HCT116 (cell line): Measurements from ENCODE around the gene TAGLN3. TPM values are rescaled to one million over a fixed set of nuclear protein-coding genes. Genes with fewer than 3 reads are reported as not detected.

ENCODE experiments used
- ATAC-seq: fragments of 200-7000 bp; cut with Tn5 transposase; 2 replicates; pipeline ENCODE4 v1.9.1; 2020; ENCODE audit warnings: mild to moderate bottlenecking, moderate library complexity
- BruUV-seq: library from RNA; stranded (reverse); fragments of 400-500 nt; replicated peaks from 2 replicates; lab custom pipeline; 2021; lab: Mats Ljungman, UMichigan
- CTCF ChIA-PET: fragments of 300-600 bp; sonication (Branson Sonifier 250); formaldehyde crosslinking; loops from one replicate; lab custom pipeline; 2021; ENCODE audit warnings: antibody characterized with exemption; lab: Charles Lee
- POLR2A ChIA-PET: fragments of 300-600, 350-600 bp; sonication (Branson Sonifier 250); formaldehyde crosslinking; loops from one replicate; lab custom pipeline; 2021; ENCODE audit warnings: antibody characterized with exemption; lab: Charles Lee
- RAD21 ChIA-PET, 2 experiments: fragments of 300-600 bp; sonication (Branson Sonifier 250); formaldehyde crosslinking; loops; one replicate each; lab custom pipeline; 2023; ENCODE audit warnings: low total read pairs in 2 of 2; ENCODE audit not compliant: uncharacterized antibody in 2 of 2, unreplicated experiment in 2 of 2, low non-redundant PET in 1 of 2; lab: Charles Lee
- DNase-seq: peaks from one replicate; pipeline ENCODE4 v3.0.0-alpha.2; 2010; ENCODE audit warnings: low read depth, low spot score
- H2AFZ ChIP-seq: fragments of 200-600 bp; shearing (Covaris generic), sonication (generic); 2 replicates; pipeline ENCODE4 v1.6.1; 2017; ENCODE audit warnings: low read depth, mixed run types, mixed read lengths, antibody characterized with exemption, low read length; ENCODE audit not compliant: poor library complexity, severe bottlenecking
- H3K27ac ChIP-seq: 2 replicates; pipeline ENCODE4 v1.5.1; 2012; ENCODE audit warnings: low read depth, low read length
- H3K27me3 ChIP-seq: fragments of 200-600 bp; sonication (generic); 2 replicates; pipeline ENCODE4 v1.6.1; 2016; ENCODE audit warnings: mixed run types, low read length, mixed read lengths; ENCODE audit not compliant: insufficient read depth
- H3K36me3 ChIP-seq, 2 experiments: fragments of 200-500 bp in 1 of 2; fragments of 200-600 bp in 1 of 2; sonication (Bioruptor generic) in 1 of 2; sonication (generic) in 1 of 2; 2 replicates each; pipeline versions ENCODE4 v1.5.1 to v1.6.1; 2014 to 2016; ENCODE audit warnings: low read length in 2 of 2, inconsistent platforms in 1 of 2, mixed read lengths in 1 of 2, mixed run types in 1 of 2; ENCODE audit not compliant: insufficient read depth in 2 of 2, control insufficient read depth in 1 of 2
- H3K4me1 ChIP-seq, 2 experiments: fragments of 200-600 bp in 1 of 2; sonication (generic) in 1 of 2; 2 replicates each; pipeline versions ENCODE4 v1.5.1 to v1.6.1; 2012 to 2017; ENCODE audit warnings: low read length in 2 of 2, inconsistent platforms in 1 of 2, mild to moderate bottlenecking in 1 of 2, mixed read lengths in 1 of 2, mixed run types in 1 of 2, moderate library complexity in 1 of 2; ENCODE audit not compliant: insufficient read depth in 2 of 2, control insufficient read depth in 1 of 2
- H3K4me2 ChIP-seq: fragments of 200-600 bp; sonication (generic); 2 replicates; pipeline ENCODE4 v1.6.1; 2017; ENCODE audit warnings: mixed run types, low read length, mixed read lengths
- H3K4me3 ChIP-seq, 2 experiments: fragments of 200-600 bp in 1 of 2; sonication (generic) in 1 of 2; replicated peaks in 1 of 2; 2 replicates each; pipeline ENCODE4 v1.5.1; 2011 to 2016; ENCODE audit warnings: low read length in 2 of 2, control low read depth in 1 of 2, low read depth in 1 of 2, mild to moderate bottlenecking in 1 of 2, mixed read lengths in 1 of 2, mixed run types in 1 of 2
- H3K79me2 ChIP-seq: fragments of 200-600 bp; sonication (generic); 2 replicates; pipeline ENCODE4 v1.6.1; 2017; ENCODE audit warnings: mild to moderate bottlenecking, mixed run types, low read length, moderate library complexity, mixed read lengths; ENCODE audit not compliant: insufficient read depth
- H3K9ac ChIP-seq: fragments of 200-600 bp; sonication (generic); 2 replicates; pipeline ENCODE4 v1.6.1; 2016; ENCODE audit warnings: low read length, mixed read lengths
- H3K9me2 ChIP-seq: fragments of 200-600 bp; sonication (generic), shearing (Covaris generic); 2 replicates; pipeline ENCODE4 v1.6.1; 2017; ENCODE audit warnings: mixed run types, mild to moderate bottlenecking, moderate library complexity; ENCODE audit not compliant: insufficient read depth
- H3K9me3 ChIP-seq, 2 experiments: fragments of 200-500 bp in 1 of 2; fragments of 200-600 bp in 1 of 2; sonication (Bioruptor generic) in 1 of 2; sonication (generic) in 1 of 2; 2 replicates each; pipeline ENCODE4 v1.6.1; 2014 to 2017; ENCODE audit warnings: low read length in 2 of 2, mixed read lengths in 2 of 2, inconsistent platforms in 1 of 2, low read depth in 1 of 2, mild to moderate bottlenecking in 1 of 2, mixed run types in 1 of 2, moderate library complexity in 1 of 2; ENCODE audit not compliant: control insufficient read depth in 1 of 2, insufficient read depth in 1 of 2
- H4K20me1 ChIP-seq: fragments of 200-600 bp; sonication (generic), shearing (Covaris generic); 2 replicates; pipeline ENCODE4 v1.6.1; 2017; ENCODE audit warnings: mixed run types, mild to moderate bottlenecking, moderate library complexity; ENCODE audit not compliant: insufficient read depth
- EZH2 ChIP-seq: fragments of 200-600 bp; sonication (generic); IDR thresholded peaks from 2 replicates; pipeline ENCODE4 v1.6.1; 2017; ENCODE audit warnings: antibody characterized with exemption, mixed run types
- FOSL1 ChIP-seq: IDR thresholded peaks from 2 replicates; pipeline ENCODE4 v1.6.1; 2012; ENCODE audit warnings: low read depth
- TCF7L2 ChIP-seq: IDR thresholded peaks from 2 replicates; pipeline ENCODE4 v1.7.0; 2011; ENCODE audit warnings: borderline replicate concordance, inconsistent platforms; ENCODE audit not compliant: insufficient read depth, insufficient read length; ENCODE audit errors: extremely low read depth
- ZFX ChIP-seq: fragments of 450-650 bp; IDR thresholded peaks from 2 replicates; pipeline ENCODE4 v1.6.1; 2017
- intact Hi-C: fragments of 100-400 bp; cut with micrococcal nuclease; formaldehyde crosslinking; loops from 2 replicates; pipeline ENCODE4 v1.10.0; 2022
- total RNA-seq: library from RNA; stranded (reverse); gene quantifications from one replicate; pipeline ENCODE4 v1.2.1, GENCODE V29; 2021; ENCODE audit not compliant: unreplicated experiment
- TF ChIP-seq, protein P1 (sequence below): IDR thresholded peaks from 2 replicates; pipeline ENCODE4 v1.6.1; 2012; ENCODE audit warnings: low read depth

TAGLN3 gene
- total RNA-seq, 1 experiment from 2014 or later: 0.64 TPM

DNA sequence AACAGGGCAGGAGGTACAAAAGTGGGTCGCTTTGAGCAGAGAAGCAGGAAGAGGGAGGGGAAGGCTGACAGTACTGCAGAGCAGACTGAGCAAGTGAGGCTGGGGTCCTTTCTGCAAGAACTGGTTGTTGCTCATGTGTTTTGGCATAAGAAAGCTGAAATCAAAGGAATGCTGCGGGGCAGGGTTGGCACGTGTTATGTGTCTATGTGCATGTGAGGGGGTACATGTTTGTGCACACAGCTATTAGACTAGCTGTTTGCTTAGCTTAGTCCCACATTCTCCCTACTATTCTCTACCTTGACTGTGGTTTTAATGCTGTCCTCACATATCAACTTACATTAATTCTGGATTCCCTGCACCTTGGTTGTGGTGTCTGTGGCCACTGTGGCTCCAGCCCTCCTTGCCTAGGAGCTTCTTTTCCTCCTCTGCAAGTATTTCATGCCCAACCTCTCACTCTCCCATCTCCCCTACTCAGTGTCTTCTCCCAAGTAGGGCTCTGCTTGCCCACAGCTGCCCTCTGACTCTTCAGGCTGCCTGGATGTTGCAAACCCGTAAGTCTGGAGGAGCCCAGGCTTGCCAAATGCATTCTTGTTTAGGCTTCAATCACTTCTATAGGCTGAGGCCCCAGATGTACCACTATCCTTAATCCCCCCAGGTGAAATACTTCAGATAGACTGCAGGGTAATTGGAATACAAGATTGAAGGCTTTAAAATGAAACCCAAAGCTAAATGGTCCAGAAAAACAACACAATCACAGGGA lies 4.8 kb downstream of the TAGLN3 start:
- intact Hi-C loops: no loop called here
- ChIA-PET CTCF (interaction anchor here (1.0 to 3.9 kb wide), 5 partner anchors 10 to 109 kb away, joined by 3 to 46 read pairs (median 4); partner anchors contain the start of gene ABHD10), RAD21 (interaction anchor here (0.6 to 1.2 kb wide), 3 partner anchors 14 to 36 kb away, joined by 3 to 8 read pairs (median 4); no protein-coding TSS in a partner anchor), POLR2A (interaction anchor here (0.7 to 3.9 kb wide), 4 partner anchors 8 to 26 kb away, joined by 3 to 19 read pairs (median 5); partner anchors contain the start of gene ABHD10)
- Histone ChIP-seq H3K27me3 (no peaks in the 10 kb centered on the region), H3K36me3 (no peaks in the 10 kb centered on the region), H3K4me1 (peaks cover 2 to 41% of the 10 kb centered on the region in 2 experiments; a peak in 3 of 4 replicates), H4K20me1 (no peaks in the 10 kb centered on the region), H3K9me3 (no peaks in the 10 kb centered on the region), H3K9me2 (no peaks in the 10 kb centered on the region), H3K9ac (no peak overlapping the region), H3K79me2 (no peaks in the 10 kb centered on the region), H2AFZ (no peak overlapping the region), H3K27ac (no peak overlapping the region), H3K4me2 (peak overlapping the region; percentile 61), H3K4me3 (no peak overlapping the region)
- TF ChIP-seq EZH2 (no peak), TCF7L2 (no peak), ZFX (no peak)
- DNase-seq (no peak), ATAC-seq (no peak)
- BruUV-seq: no TSS peak

DNA sequence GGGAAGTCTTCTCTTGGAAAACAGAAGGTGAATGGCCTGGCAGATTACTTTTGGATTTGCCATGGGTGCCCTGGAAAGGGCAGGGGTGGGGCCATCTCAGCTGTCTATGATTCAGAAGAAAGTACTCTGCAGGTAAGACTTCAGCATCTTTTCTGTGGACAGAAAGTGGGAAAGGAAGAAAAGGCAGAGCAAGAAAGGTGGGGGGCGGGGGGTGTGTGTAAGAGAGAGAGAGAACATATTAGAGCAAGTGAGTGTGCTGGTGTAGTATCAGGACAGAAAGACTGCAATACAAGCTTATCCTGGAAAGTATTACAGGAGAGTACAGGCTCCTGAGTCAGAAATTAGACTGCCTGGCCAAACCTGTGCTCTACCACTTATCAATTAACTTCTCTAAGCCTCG lies 5.5 kb downstream of the TAGLN3 start:
- H3K36me3 ChIP-seq: no peaks in the 10 kb centered on the region
- H3K9me2 ChIP-seq: no peaks in the 10 kb centered on the region
- peak overlapping the region; percentile 29 for H3K4me2 ChIP-seq
- intact Hi-C loops: no loop called here
- peaks cover 2 to 41% of the 10 kb centered on the region in 2 experiments; a peak in 3 of 4 replicates for H3K4me1 ChIP-seq
- no peaks in the 10 kb centered on the region for H3K79me2 ChIP-seq
- ATAC-seq: 0 out of 2 replicates have a peak, but pooled peaks have one; percentile 37
- H3K27ac ChIP-seq: no peak overlapping the region
- ChIA-PET POLR2A (interaction anchor here (1.2 to 3.9 kb wide), 3 partner anchors 9 to 26 kb away, joined by 4 to 19 read pairs (median 6); partner anchors contain the start of gene ABHD10), RAD21 (interaction anchor here in 1 of 2 experiments (0.7 to 1.2 kb wide), 2 partner anchors 15 to 17 kb away, joined by 3 to 4 read pairs; no protein-coding TSS in a partner anchor), CTCF (interaction anchor here (1.0 to 3.9 kb wide), 5 partner anchors 9 to 109 kb away, joined by 3 to 46 read pairs (median 4); partner anchors contain the start of gene ABHD10)
- no peak overlapping the region for H3K9ac ChIP-seq
- TF ChIP-seq, protein P1, sequence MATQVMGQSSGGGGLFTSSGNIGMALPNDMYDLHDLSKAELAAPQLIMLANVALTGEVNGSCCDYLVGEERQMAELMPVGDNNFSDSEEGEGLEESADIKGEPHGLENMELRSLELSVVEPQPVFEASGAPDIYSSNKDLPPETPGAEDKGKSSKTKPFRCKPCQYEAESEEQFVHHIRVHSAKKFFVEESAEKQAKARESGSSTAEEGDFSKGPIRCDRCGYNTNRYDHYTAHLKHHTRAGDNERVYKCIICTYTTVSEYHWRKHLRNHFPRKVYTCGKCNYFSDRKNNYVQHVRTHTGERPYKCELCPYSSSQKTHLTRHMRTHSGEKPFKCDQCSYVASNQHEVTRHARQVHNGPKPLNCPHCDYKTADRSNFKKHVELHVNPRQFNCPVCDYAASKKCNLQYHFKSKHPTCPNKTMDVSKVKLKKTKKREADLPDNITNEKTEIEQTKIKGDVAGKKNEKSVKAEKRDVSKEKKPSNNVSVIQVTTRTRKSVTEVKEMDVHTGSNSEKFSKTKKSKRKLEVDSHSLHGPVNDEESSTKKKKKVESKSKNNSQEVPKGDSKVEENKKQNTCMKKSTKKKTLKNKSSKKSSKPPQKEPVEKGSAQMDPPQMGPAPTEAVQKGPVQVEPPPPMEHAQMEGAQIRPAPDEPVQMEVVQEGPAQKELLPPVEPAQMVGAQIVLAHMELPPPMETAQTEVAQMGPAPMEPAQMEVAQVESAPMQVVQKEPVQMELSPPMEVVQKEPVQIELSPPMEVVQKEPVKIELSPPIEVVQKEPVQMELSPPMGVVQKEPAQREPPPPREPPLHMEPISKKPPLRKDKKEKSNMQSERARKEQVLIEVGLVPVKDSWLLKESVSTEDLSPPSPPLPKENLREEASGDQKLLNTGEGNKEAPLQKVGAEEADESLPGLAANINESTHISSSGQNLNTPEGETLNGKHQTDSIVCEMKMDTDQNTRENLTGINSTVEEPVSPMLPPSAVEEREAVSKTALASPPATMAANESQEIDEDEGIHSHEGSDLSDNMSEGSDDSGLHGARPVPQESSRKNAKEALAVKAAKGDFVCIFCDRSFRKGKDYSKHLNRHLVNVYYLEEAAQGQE: no peak
- TF ChIP-seq FOSL1: 0 out of 2 replicates have a peak, but pooled peaks have one; percentile 12
- no peaks in the 10 kb centered on the region for H4K20me1 ChIP-seq
- no peaks in the 10 kb centered on the region for H3K27me3 ChIP-seq
- no peaks in the 10 kb centered on the region for H3K9me3 ChIP-seq
- H2AFZ ChIP-seq: no peak overlapping the region
- no peak overlapping the region for H3K4me3 ChIP-seq
- BruUV-seq: no TSS peak
- no peak for DNase-seq
